Measurements from ENCODE around the gene PTPRM.

DNA sequence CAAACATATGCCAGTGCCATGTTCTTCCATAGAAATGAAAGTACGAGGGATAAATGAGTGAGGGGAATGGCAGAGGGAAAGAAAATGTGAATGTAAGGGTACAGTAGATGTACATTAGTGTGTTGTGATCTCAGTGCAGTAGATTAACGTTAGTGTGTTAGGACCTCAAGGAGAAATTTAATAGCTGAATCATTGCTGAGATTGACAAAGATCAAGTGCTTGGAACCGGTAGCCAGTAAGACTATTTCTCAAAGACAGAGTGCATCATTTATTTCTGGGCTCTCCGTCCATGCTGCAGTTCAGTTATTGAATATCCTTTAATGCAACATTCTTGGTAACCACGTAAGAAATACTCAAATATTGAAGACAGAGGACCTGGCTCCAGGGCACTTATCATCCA is 246.0 kb downstream of the PTPRM start:
- TF ChIP-seq, protein P1, sequence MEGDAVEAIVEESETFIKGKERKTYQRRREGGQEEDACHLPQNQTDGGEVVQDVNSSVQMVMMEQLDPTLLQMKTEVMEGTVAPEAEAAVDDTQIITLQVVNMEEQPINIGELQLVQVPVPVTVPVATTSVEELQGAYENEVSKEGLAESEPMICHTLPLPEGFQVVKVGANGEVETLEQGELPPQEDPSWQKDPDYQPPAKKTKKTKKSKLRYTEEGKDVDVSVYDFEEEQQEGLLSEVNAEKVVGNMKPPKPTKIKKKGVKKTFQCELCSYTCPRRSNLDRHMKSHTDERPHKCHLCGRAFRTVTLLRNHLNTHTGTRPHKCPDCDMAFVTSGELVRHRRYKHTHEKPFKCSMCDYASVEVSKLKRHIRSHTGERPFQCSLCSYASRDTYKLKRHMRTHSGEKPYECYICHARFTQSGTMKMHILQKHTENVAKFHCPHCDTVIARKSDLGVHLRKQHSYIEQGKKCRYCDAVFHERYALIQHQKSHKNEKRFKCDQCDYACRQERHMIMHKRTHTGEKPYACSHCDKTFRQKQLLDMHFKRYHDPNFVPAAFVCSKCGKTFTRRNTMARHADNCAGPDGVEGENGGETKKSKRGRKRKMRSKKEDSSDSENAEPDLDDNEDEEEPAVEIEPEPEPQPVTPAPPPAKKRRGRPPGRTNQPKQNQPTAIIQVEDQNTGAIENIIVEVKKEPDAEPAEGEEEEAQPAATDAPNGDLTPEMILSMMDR (IDR thresholded peaks at IDR 0.05; ENCODE audit: borderline replicate concordance, extremely low read depth, low read length, poor library complexity, severe bottlenecking) = no peak
- no peak for TF ChIP-seq EZH2 (IDR thresholded peaks at IDR 0.05; ENCODE audit: borderline replicate concordance, low read depth, low read length, severe bottlenecking)

All from DND-41 (cell line).